B cell (primary cell): ENCODE data around the gene MRPL1. TPM values are rescaled to one million over a fixed set of nuclear protein-coding genes. Genes with fewer than 3 reads are reported as not detected.

ENCODE experiments used
- ATAC-seq: fragments of 200-7000 bp; cut with Tn5 transposase; one replicate; pipeline ENCODE4 v1.10.0; 2021; ENCODE audit warnings: low read depth, mild to moderate bottlenecking, moderate number of reproducible peaks, moderate library complexity
- CTCF ChIA-PET: fragments of 350-600 bp; sonication (Branson Sonifier 250); formaldehyde crosslinking; loops from one replicate; lab custom pipeline; 2021; ENCODE audit warnings: antibody characterized with exemption, inconsistent platforms; lab: Charles Lee
- POLR2A ChIA-PET: fragments of 350-600 bp; sonication (Branson Sonifier 250); formaldehyde crosslinking; loops from one replicate; lab custom pipeline; 2021; ENCODE audit warnings: antibody characterized with exemption; lab: Charles Lee
- DNase-seq: peaks from one replicate; pipeline ENCODE4 v3.0.0; 2013
- H2AFZ ChIP-seq: 2 replicates; pipeline ENCODE4 v1.6.1; 2012; ENCODE audit warnings: mild to moderate bottlenecking, low read depth, low read length; ENCODE audit not compliant: insufficient read depth, poor library complexity, severe bottlenecking
- H3K27ac ChIP-seq, 2 donors: 1 replicate in 1 of 2; 2 replicates in 1 of 2; pipeline ENCODE4 v1.5.1; 2012 to 2013; ENCODE audit warnings: low read length in 2 of 2, mild to moderate bottlenecking in 2 of 2, moderate library complexity in 1 of 2
- H3K27me3 ChIP-seq, 4 experiments: fragments of 200-600 bp in 1 of 4; sonication (generic) in 1 of 4; replicated peaks in 1 of 4; 1 replicate in 2 of 4; 2 replicates in 2 of 4; pipeline versions ENCODE4 v1.6.1 to v1.7.0; 2013 to 2016; ENCODE audit warnings: low read length in 3 of 4, mild to moderate bottlenecking in 2 of 4, mixed read lengths in 1 of 4, moderate library complexity in 1 of 4; ENCODE audit not compliant: insufficient read depth in 4 of 4, control insufficient read depth in 3 of 4; ENCODE audit errors: control extremely low read depth in 1 of 4
- H3K36me3 ChIP-seq, 2 experiments: replicated peaks in 1 of 2; 1 replicate in 1 of 2; 2 replicates in 1 of 2; pipeline versions ENCODE4 v1.6.1 to v1.7.1; 2013; ENCODE audit warnings: low read length in 1 of 2; ENCODE audit not compliant: insufficient read depth in 2 of 2, control insufficient read depth in 1 of 2; ENCODE audit errors: control extremely low read depth in 1 of 2, extremely low read depth in 1 of 2
- H3K4me1 ChIP-seq, 2 donors: fragments of 200-600 bp in 1 of 2; sonication (generic) in 1 of 2; 1 replicate in 1 of 2; 2 replicates in 1 of 2; pipeline versions ENCODE4 v1.5.1 to v1.6.1; 2013 to 2017; ENCODE audit warnings: low read length in 2 of 2; ENCODE audit not compliant: control insufficient read depth in 2 of 2, insufficient read depth in 2 of 2
- H3K4me2 ChIP-seq: replicated peaks from 2 replicates; pipeline ENCODE3; 2012; ENCODE audit warnings: mild to moderate bottlenecking, low read depth, low read length; ENCODE audit not compliant: poor library complexity, severe bottlenecking
- H3K4me3 ChIP-seq, 5 experiments: fragments of 200-600 bp in 1 of 5; sonication (generic) in 1 of 5; 1 replicate in 3 of 5; 2 replicates in 2 of 5; pipeline versions ENCODE4 v1.5.1 to v1.7.0; 2011 to 2016; ENCODE audit warnings: low read length in 4 of 5, mild to moderate bottlenecking in 4 of 5, low read depth in 2 of 5, control low read depth in 1 of 5, moderate library complexity in 1 of 5; ENCODE audit not compliant: insufficient read depth in 1 of 5; ENCODE audit errors: control extremely low read depth in 1 of 5, extremely low read depth in 1 of 5
- H3K79me2 ChIP-seq: fragments of 200-600 bp; sonication (generic); one replicate; pipeline ENCODE4 v1.6.0; 2016; ENCODE audit warnings: low read length; ENCODE audit not compliant: control insufficient read depth, insufficient read depth
- H3K9ac ChIP-seq: fragments of 200-600 bp; sonication (generic); 2 replicates; pipeline ENCODE4 v1.6.1; 2017; ENCODE audit warnings: mild to moderate bottlenecking, low read length, moderate library complexity
- H3K9me3 ChIP-seq, 3 donors: one replicate each; pipeline versions ENCODE4 v1.6.1 to v1.7.1; 2013; ENCODE audit warnings: low read length in 2 of 3; ENCODE audit not compliant: control insufficient read depth in 2 of 3, insufficient read depth in 1 of 3; ENCODE audit errors: control extremely low read depth in 1 of 3
- H4K20me1 ChIP-seq: 2 replicates; pipeline ENCODE4 v1.6.0; 2012; ENCODE audit warnings: mild to moderate bottlenecking, low read length; ENCODE audit not compliant: insufficient read depth, control insufficient read depth, poor library complexity, severe bottlenecking
- H3K27ac Mint-ChIP-seq: one replicate; pipeline ENCODE4 v1.8.0; 2021; ENCODE audit warnings: mixed read lengths
- H3K27me3 Mint-ChIP-seq: one replicate; pipeline ENCODE4 v1.8.0; 2021; ENCODE audit warnings: mixed read lengths
- H3K4me1 Mint-ChIP-seq: one replicate; pipeline ENCODE4 v1.8.0; 2021; ENCODE audit warnings: mixed read lengths
- H3K4me3 Mint-ChIP-seq: one replicate; pipeline ENCODE4 v1.8.0; 2021; ENCODE audit warnings: mixed read lengths
- H3K9me3 Mint-ChIP-seq: one replicate; pipeline ENCODE4 v1.8.0; 2022; ENCODE audit warnings: mixed read lengths; ENCODE audit not compliant: insufficient read depth
- EZH2 ChIP-seq: IDR thresholded peaks from 2 replicates; pipeline ENCODE4 v1.6.1; 2012; ENCODE audit warnings: borderline replicate concordance, low read depth, mild to moderate bottlenecking, moderate library complexity, low read length; ENCODE audit not compliant: insufficient read depth, poor library complexity, severe bottlenecking
- intact Hi-C: fragments of 100-400 bp; cut with micrococcal nuclease; formaldehyde crosslinking; loops from one replicate; pipeline ENCODE4 v1.10.0; 2022
- polyA plus RNA-seq: library from polyadenylated mRNA; depleted of rRNA; stranded (reverse); fragments of >200 nt; gene quantifications from 2 replicates; pipeline ENCODE4 v1.2.3, GENCODE V29; 2012
- total RNA-seq, 2 donors: library from RNA; stranded (reverse); fragments of 120-200 nt in 1 of 2; gene quantifications; 1 replicate in 1 of 2; 2 replicates in 1 of 2; pipeline versions ENCODE4 v1.2.3 to v1.2.4, GENCODE V29; 2013 to 2022
- TF ChIP-seq, protein P1 (sequence below): fragments of 200-600 bp; IDR thresholded peaks from one replicate; pipeline ENCODE4 v1.8.0; 2022; ENCODE audit warnings: antibody characterized with exemption, mild to moderate bottlenecking

MRPL1 gene
- total and polyA plus RNA-seq, 2 donors (not counting 1 experiment from before 2014, with no cell fraction given), result 22.3 to 23.3 TPM

DNA sequence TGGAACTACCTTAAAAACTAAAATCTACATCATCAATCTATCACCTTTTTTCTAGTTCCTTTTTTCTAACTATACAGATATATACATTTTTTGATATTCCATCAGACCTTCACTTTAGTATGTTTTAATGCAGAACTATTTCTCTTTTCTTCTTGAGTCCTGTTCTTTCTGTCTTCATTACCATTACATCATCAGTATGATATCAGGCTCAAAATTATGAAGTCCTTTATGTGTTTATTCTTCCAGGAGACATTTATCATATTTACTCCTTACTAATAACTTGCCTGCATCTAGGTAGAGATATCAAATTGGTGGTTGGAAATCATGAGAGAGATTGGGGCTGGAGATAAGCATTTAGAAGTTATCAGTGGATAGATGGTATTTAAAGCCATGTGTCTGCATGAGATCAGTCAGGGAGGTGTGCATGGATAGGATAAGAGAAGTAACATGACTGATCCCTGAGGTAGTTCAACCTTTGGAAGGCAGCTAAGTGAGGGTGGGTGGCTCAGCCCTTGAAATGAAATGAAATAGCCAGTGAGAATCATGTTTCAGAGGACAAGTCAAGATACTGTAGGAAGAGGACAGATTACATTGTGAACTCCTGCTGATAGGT lies 43.1 kb downstream of the MRPL1 start:
- POLR2A ChIA-PET, result no interaction called here

DNA sequence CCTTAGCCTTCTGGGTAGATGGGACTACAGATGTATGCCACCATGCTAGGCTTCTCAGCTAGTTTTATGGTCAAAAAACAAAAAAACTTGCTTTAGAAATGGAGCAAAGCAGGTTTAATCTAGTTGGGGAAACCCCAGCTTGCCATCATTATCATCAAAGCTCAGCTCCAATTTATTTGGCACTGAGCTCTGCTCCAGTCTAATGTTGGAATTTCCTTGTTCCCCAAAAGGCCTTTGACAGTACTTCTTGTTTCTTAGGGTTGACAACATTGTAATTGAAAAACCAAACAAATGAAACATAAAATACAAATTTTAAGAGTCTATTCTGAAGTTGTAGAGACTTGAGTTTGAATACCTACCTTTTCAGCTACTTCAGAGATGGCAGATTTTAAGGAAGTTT lies 48.0 kb downstream of the MRPL1 start:
- POLR2A ChIA-PET, result no interaction called here
- Histone ChIP-seq H3K4me2 (no peak overlapping the region), H3K27me3 (no peaks in the 10 kb centered on the region), H3K9me3 (no peaks in the 10 kb centered on the region), H3K27ac (peak overlapping the region in 1 of 2 donors; percentile 23), H3K9ac (no peak overlapping the region), H3K36me3 (peaks cover 2 to 5% of the 10 kb centered on the region in 2 experiments), H4K20me1 (no peaks in the 10 kb centered on the region), H3K4me3 (no peak overlapping the region), H3K79me2 (peaks cover 3% of the 10 kb centered on the region), H2AFZ (no peak overlapping the region), H3K4me1 (peaks cover 11 to 25% of the 10 kb centered on the region in 2 donors)
- intact Hi-C loops, result no loop called here
- no peak for TF ChIP-seq EZH2
- TF ChIP-seq, protein P1, sequence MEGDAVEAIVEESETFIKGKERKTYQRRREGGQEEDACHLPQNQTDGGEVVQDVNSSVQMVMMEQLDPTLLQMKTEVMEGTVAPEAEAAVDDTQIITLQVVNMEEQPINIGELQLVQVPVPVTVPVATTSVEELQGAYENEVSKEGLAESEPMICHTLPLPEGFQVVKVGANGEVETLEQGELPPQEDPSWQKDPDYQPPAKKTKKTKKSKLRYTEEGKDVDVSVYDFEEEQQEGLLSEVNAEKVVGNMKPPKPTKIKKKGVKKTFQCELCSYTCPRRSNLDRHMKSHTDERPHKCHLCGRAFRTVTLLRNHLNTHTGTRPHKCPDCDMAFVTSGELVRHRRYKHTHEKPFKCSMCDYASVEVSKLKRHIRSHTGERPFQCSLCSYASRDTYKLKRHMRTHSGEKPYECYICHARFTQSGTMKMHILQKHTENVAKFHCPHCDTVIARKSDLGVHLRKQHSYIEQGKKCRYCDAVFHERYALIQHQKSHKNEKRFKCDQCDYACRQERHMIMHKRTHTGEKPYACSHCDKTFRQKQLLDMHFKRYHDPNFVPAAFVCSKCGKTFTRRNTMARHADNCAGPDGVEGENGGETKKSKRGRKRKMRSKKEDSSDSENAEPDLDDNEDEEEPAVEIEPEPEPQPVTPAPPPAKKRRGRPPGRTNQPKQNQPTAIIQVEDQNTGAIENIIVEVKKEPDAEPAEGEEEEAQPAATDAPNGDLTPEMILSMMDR, result no peak
- CTCF ChIA-PET, result interaction anchor here (0.7 kb wide), 1 partner anchor 9 kb away, joined by 3 read pairs; no protein-coding TSS in a partner anchor
- no peaks in the 10 kb centered on the region for H3K27me3 Mint-ChIP-seq
- H3K4me1 Mint-ChIP-seq, result peaks cover 22% of the 10 kb centered on the region
- H3K4me3 Mint-ChIP-seq, result no peak overlapping the region
- ATAC-seq (no peak), DNase-seq (no peak)
- H3K27ac Mint-ChIP-seq, result no peak overlapping the region
- H3K9me3 Mint-ChIP-seq, result no peaks in the 10 kb centered on the region

More for the DNA sequence above, 43.1 kb downstream of the MRPL1 start:
- DNase-seq (no peak), ATAC-seq (no peak)
- Histone ChIP-seq H3K9ac (no peak overlapping the region), H3K36me3 (peaks cover 2 to 5% of the 10 kb centered on the region in 2 experiments), H3K4me1 (peaks cover 4 to 6% of the 10 kb centered on the region in 2 donors), H2AFZ (no peak overlapping the region), H3K4me2 (no peak overlapping the region), H3K9me3 (no peaks in the 10 kb centered on the region), H3K27me3 (no peaks in the 10 kb centered on the region), H4K20me1 (no peaks in the 10 kb centered on the region), H3K27ac (no peak overlapping the region), H3K4me3 (no peak overlapping the region), H3K79me2 (peaks cover 3% of the 10 kb centered on the region)
- Mint-ChIP-seq H3K4me3 (no peak overlapping the region), H3K27ac (peak overlapping the region; percentile 15), H3K9me3 (no peaks in the 10 kb centered on the region), H3K4me1 (peaks cover 5% of the 10 kb centered on the region), H3K27me3 (no peaks in the 10 kb centered on the region)
- intact Hi-C loops, result no loop called here
- CTCF ChIA-PET, result no interaction called here
- TF ChIP-seq, protein P1, result no peak
- no peak for TF ChIP-seq EZH2
